Spleen (tissue), 11 donors: ENCODE measurements around the gene GBE1. TPM values are rescaled to one million over a fixed set of nuclear protein-coding genes. Genes with fewer than 3 reads are reported as not detected.

Experiments used
- DNase-seq: peaks from one replicate; pipeline ENCODE4 v3.0.0-alpha.2; 2020
- H3K27ac ChIP-seq, 8 donors: fragments of 200-600 bp; sonication (generic) in 7 of 8; 1 replicate in 4 of 8; 2 replicates in 4 of 8; pipeline versions ENCODE4 v1.5.0 to v1.8.0; 2016 to 2021; ENCODE audit warnings: inconsistent platforms in 4 of 8, mild to moderate bottlenecking in 4 of 8, moderate library complexity in 1 of 8
- H3K27me3 ChIP-seq, 7 donors: fragments of 200-600 bp; sonication (generic) in 6 of 7; replicated peaks in 1 of 7; 1 replicate in 4 of 7; 2 replicates in 3 of 7; pipeline versions ENCODE4 v1.5.0 to v1.8.0; 2016 to 2021; ENCODE audit warnings: inconsistent platforms in 3 of 7, mild to moderate bottlenecking in 1 of 7
- H3K36me3 ChIP-seq, 6 donors: fragments of 200-600 bp; sonication (generic) in 5 of 6; 1 replicate in 4 of 6; 2 replicates in 2 of 6; pipeline versions ENCODE4 v1.5.0 to v1.8.0; 2016 to 2021; ENCODE audit warnings: inconsistent platforms in 2 of 6
- H3K4me1 ChIP-seq, 6 donors: fragments of 200-600 bp; sonication (generic) in 5 of 6; 1 replicate in 3 of 6; 2 replicates in 3 of 6; pipeline versions ENCODE4 v1.5.0 to v1.8.0; 2016 to 2021; ENCODE audit warnings: inconsistent platforms in 3 of 6
- H3K4me3 ChIP-seq, 8 donors: fragments of 200-600 bp; sonication (generic) in 7 of 8; 1 replicate in 4 of 8; 2 replicates in 4 of 8; pipeline versions ENCODE4 v1.5.0 to v1.8.0; 2016 to 2021; ENCODE audit warnings: inconsistent platforms in 4 of 8, mild to moderate bottlenecking in 4 of 8, moderate library complexity in 2 of 8
- H3K9me3 ChIP-seq, 8 donors: fragments of 200-600 bp; sonication (generic) in 7 of 8; 1 replicate in 4 of 8; 2 replicates in 4 of 8; pipeline versions ENCODE4 v1.5.0 to v1.8.0; 2016 to 2021; ENCODE audit warnings: inconsistent platforms in 4 of 8
- CTCF ChIP-seq, 11 experiments: fragments of 200-600 bp in 7 of 11; fragments of 450-650 bp in 4 of 11; sonication (generic) in 4 of 11; IDR thresholded peaks in 8 of 11; conservative IDR thresholded peaks in 3 of 11; 1 replicate in 7 of 11; 2 replicates in 4 of 11; pipeline versions ENCODE4 v1.4.0 to v1.8.0; 2016 to 2021; ENCODE audit warnings: antibody characterized with exemption in 11 of 11, inconsistent platforms in 4 of 11, mild to moderate bottlenecking in 1 of 11
- POLR2A ChIP-seq, 3 donors: fragments of 450-650 bp; IDR thresholded peaks; one replicate each; pipeline ENCODE4 v1.5.1; 2017; ENCODE audit warnings: antibody characterized with exemption in 3 of 3, mild to moderate bottlenecking in 1 of 3
- POLR2AphosphoS5 ChIP-seq, 3 donors: sonication (generic); formaldehyde crosslinking; IDR thresholded peaks; one replicate each; pipeline ENCODE4 v1.5.1; 2017; ENCODE audit warnings: antibody characterized with exemption in 3 of 3
- WGBS, 5 donors: extraction: QIAGEN DNeasy Blood & Tissue Kit in 3 of 5; methylation state at CpG; one replicate each; pipeline versions ENCODE4 v1.1.5 to v1.1.7; 2013 to 2018; 5-methylcytosine and 5-hydroxymethylcytosine counted together
- intact Hi-C: fragments of 100-400 bp; cut with DNase I; formaldehyde crosslinking; loops from one replicate; pipeline ENCODE4 v1.15.0; 2023; ENCODE audit warnings: low total_unique reads
- polyA plus RNA-seq, 3 donors: library from polyadenylated mRNA; stranded (reverse); fragments of 200-250 nt; gene quantifications; one replicate each; pipeline ENCODE4 v1.2.1, GENCODE V29; 2013
- total RNA-seq, 7 donors: library from RNA; depleted of rRNA in 3 of 7; stranded (reverse); fragments of >200 nt in 3 of 7; fragmentation: NEBNext Ultra II Directional in 4 of 7; extraction: Animal tissue kit (Norgen Biotek cat#: 25700) in 4 of 7; gene quantifications; one replicate each; pipeline versions ENCODE4 v1.1.0 to v1.2.1, GENCODE V29; 2016 to 2021
- donor health status: healthy with polysubstance abuse.
- donor health status: DM: no; HTN: no; CAD: no; lungs with moderate emphysema.
- donor health status: DM: no; HTN: no; CAD: no.
- donor health status: Bipolar disorder and iron deficiency.
- donor health status: healthy.
- donor health status: DM: no; HTN: no; CAD: no.
- donor health status: DM: yes; HTN: yes; CAD: no.

Gene GBE1
- total and polyA plus RNA-seq, 10 donors, result 5.0 to 34.3 (median 21.5) TPM

- whole genome bisulfite sequencing, 5 donors, result 81 to 92% (median 91%) methylated on average over 2 of the region's 2 CpGs
- Histone ChIP-seq H3K4me1 (no peaks in the 10 kb centered on the region), H3K4me3 (no peak overlapping the region), H3K9me3 (peaks cover 0 to 29% (median 10%) of the 10 kb centered on the region in 8 donors), H3K27me3 (no peaks in the 10 kb centered on the region), H3K27ac (no peak overlapping the region), H3K36me3 (peaks cover 0 to 23% (median 0%) of the 10 kb centered on the region in 6 donors)
- DNase-seq, result no peak
- intact Hi-C loops, result no loop called here
- TF ChIP-seq POLR2AphosphoS5 (IDR thresholded peaks at IDR 0.05) (no peak), POLR2A (IDR thresholded peaks at IDR 0.05) (no peak), CTCF (IDR thresholded peaks at IDR 0.05 in 8 of 11, conservative IDR thresholded peaks at IDR 0.05 in 3 of 11) (no peak)
Measured at GRCh38 chr3:81545572-81545971, 215.9 kb downstream of the GBE1 start.

- no peak for DNase-seq
- Histone ChIP-seq H3K4me3 (no peak overlapping the region), H3K27ac (no peak overlapping the region), H3K4me1 (no peaks in the 10 kb centered on the region), H3K9me3 (peaks cover 0 to 22% (median 9%) of the 10 kb centered on the region in 8 donors), H3K27me3 (no peaks in the 10 kb centered on the region), H3K36me3 (peaks cover 0 to 23% (median 0%) of the 10 kb centered on the region in 6 donors)
- 84 to 92% (median 89%) methylated on average over 4 of the region's 4 CpGs for WGBS, 5 donors
- intact Hi-C loops, result no loop called here
- TF ChIP-seq POLR2AphosphoS5 (IDR thresholded peaks at IDR 0.05) (no peak), POLR2A (IDR thresholded peaks at IDR 0.05) (no peak), CTCF (IDR thresholded peaks at IDR 0.05 in 8 of 11, conservative IDR thresholded peaks at IDR 0.05 in 3 of 11) (no peak)
Measured at GRCh38 chr3:81544385-81544784, 217.1 kb downstream of the GBE1 start.

GRCh38 chr3:81540787-81541186, 220.7 kb downstream of the GBE1 start:
- no peaks in the 10 kb centered on the region for H3K27me3 ChIP-seq
- 83 to 96% (median 87%) methylated on average over 1 of the region's 1 CpG for WGBS, 5 donors
- H3K9me3 ChIP-seq, result no peaks in the 10 kb centered on the region
- no peak for DNase-seq
- H3K36me3 ChIP-seq, result peaks cover 0 to 16% (median 4%) of the 10 kb centered on the region in 6 donors
- no peaks in the 10 kb centered on the region for H3K4me1 ChIP-seq
- no peak overlapping the region for H3K27ac ChIP-seq
- H3K4me3 ChIP-seq, result no peak overlapping the region
- intact Hi-C loops, result no loop called here
- no peak for TF ChIP-seq CTCF (IDR thresholded peaks at IDR 0.05 in 8 of 11, conservative IDR thresholded peaks at IDR 0.05 in 3 of 11)
- no peak for TF ChIP-seq POLR2A (IDR thresholded peaks at IDR 0.05)
- TF ChIP-seq POLR2AphosphoS5 (IDR thresholded peaks at IDR 0.05), result no peak

GRCh38 chr3:81531846-81532245, 229.6 kb downstream of the GBE1 start:
- H3K36me3 ChIP-seq, result peaks cover 0 to 76% (median 27%) of the 10 kb centered on the region in 6 donors
- H3K27me3 ChIP-seq, result no peaks in the 10 kb centered on the region
- peaks cover 0 to 18% (median 8%) of the 10 kb centered on the region in 8 donors for H3K9me3 ChIP-seq
- intact Hi-C loops, result no loop called here
- TF ChIP-seq CTCF (IDR thresholded peaks at IDR 0.05 in 8 of 11, conservative IDR thresholded peaks at IDR 0.05 in 3 of 11) (no peak), POLR2AphosphoS5 (IDR thresholded peaks at IDR 0.05) (no peak), POLR2A (IDR thresholded peaks at IDR 0.05) (no peak)
- H3K4me3 ChIP-seq, result no peak overlapping the region
- H3K27ac ChIP-seq, result no peak overlapping the region
- no peaks in the 10 kb centered on the region for H3K4me1 ChIP-seq
- WGBS, 5 donors, result 64 to 100% (median 95%) methylated on average over 1 of the region's 1 CpG
- DNase-seq, result no peak
